GM21526 (cell line): ENCODE results near the gene RIBC2.
"Not testable (repeated sequence)": the region's sequence is repeated elsewhere in the genome, so short reads cannot be mapped to it uniquely, and the experiment has no call there.

Experiments
- ATAC-seq: cut with Tn5 transposase; IDR thresholded peaks from one replicate; pipeline ENCODE4 v1.9.1; 2021; ENCODE audit warnings: moderate library complexity; ENCODE audit not compliant: unreplicated experiment, low FRiP score

Gene RIBC2

GRCh38 chr22:45423524-45423923 lies 10.0 kb downstream of the RIBC2 start:
- ATAC-seq = no peak

DNA sequence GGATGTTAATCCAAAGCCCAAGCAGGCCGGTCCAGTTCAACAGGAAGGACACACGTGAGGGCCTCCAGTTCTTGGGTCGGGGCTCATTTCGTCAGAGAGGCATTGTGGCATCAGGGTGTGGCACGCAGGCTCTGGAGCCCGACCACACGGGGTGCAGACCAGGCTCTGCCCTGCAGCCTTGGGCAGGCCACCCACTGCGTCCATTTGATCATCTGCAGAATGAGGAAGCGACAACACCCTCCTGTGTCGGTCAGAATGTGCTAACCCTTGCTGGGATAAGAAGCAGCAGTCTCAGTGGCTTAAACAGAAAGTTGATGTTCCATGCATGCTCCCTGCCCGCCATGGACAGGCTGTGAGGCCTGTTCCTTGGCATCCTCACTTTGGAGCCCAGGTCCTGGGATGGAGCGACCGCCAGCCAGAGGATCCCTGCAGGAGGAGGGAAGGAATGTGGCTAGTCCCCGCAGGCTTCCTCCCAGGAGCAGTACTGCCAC lies 10.8 kb downstream of the RIBC2 start:
- no peak for ATAC-seq

- no peak for ATAC-seq
These were observed 11.6 kb downstream of the RIBC2 start for GRCh38 chr22:45425101-45425500.

GRCh38 chr22:45425531-45426265 lies 12.2 kb downstream of the RIBC2 start:
- ATAC-seq = no peak

DNA sequence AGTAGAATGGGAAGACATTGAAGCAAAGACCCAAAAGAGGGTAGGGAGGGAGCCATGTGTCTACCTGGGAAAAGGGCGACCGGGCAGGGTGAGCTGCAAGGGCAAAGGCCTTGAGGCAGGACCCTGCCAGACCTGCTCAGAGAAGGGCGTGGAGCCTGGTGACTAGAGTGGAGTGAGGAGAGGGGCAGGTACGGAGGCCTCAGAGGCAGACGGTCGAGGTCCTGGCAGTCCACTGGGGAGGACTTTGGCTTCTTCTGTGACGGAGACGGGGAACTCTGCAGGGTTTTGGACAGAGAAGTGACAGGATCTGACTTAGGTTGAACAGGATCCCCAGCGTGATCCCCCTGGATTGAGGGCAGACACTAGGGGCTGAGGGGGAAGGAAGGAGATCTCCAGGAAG lies 12.9 kb downstream of the RIBC2 start:
- no peak for ATAC-seq

DNA sequence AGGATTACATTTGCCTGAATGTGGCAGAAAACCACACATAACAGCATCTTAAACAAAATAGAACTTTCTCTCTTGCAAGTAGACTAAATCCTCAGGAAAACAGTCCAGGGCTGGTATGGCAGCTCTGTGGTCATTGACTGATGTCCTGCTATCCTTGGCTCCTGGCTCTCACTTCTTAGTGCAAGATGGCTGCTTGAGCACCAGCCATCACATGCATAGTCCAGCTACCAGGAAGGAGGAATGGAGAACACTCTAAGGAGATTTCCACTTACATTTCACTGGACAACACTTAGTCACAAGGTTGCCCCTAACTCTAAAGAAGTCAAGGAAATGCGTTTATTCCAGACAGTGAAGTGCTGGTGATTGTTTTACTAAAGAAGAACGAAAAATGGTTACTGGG lies 13.6 kb downstream of the RIBC2 start:
- no peak for ATAC-seq

DNA sequence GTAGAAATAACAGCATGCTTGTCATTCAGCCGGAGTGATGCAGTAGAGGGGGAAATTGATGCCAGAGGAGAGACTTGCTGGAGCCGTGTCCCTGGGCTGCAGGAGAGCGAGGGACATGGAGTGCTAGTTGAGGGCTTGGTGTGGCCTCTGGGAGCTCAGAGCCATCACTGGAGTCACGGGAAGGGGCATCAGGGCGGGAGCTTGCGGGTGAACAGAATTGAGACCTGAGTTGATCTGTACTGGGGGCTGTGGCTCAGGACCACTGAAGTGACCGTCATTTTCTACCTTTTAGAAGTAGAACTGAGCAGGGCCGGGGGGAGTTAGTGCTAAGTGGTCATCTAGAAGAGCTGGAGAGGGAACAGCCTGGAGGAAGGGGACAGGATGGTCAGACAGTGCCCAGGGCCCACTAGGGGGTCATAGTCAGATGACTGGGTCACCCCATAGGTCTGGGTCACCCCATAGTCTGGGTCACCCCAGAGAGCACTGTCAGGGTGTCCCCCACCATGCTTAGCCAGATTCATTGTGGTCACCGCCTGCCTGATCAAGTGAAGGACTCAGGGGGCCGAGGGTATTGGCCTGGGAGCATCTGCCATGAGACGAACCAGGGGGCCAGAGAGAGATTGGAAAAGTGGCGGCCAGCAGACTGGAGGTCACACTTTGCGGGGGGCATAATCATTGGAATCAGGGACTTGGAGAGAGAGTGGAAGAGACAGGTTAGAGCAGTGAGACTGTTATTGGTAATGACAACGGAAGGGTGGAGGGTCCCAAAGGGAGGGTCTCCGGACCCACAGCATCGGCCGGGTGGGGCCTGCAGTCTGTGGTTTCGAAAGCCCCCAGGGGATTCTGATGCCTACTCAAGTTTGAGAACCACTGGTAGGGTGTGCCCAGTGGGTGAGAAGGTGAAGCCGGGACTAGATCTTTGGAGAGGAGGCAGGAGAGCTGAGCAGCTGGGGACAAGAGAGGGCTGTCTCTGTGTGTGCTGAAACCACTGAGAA lies 15.2 kb downstream of the RIBC2 start:
- no peak for ATAC-seq

DNA sequence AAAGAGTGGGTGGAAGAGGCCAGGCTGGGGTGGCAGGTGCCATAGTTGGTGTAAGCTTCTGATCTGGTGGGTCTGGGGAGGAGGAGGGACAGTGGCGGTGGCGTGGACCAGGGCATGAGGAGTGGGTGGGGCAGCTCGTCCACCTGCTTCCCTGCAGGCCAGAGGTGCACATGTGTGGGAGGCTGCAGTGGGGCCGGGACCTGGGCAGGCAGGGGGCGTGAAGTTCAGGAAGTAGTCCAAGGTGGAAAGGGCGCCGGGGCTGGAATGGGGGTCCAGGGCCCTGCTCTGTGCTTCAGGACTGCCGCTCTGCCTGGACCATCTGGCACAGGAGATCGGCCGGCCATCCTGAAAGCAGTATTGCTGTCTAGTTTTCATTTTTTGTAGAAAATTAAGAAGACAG lies 15.9 kb downstream of the RIBC2 start:
- ATAC-seq = no peak

DNA sequence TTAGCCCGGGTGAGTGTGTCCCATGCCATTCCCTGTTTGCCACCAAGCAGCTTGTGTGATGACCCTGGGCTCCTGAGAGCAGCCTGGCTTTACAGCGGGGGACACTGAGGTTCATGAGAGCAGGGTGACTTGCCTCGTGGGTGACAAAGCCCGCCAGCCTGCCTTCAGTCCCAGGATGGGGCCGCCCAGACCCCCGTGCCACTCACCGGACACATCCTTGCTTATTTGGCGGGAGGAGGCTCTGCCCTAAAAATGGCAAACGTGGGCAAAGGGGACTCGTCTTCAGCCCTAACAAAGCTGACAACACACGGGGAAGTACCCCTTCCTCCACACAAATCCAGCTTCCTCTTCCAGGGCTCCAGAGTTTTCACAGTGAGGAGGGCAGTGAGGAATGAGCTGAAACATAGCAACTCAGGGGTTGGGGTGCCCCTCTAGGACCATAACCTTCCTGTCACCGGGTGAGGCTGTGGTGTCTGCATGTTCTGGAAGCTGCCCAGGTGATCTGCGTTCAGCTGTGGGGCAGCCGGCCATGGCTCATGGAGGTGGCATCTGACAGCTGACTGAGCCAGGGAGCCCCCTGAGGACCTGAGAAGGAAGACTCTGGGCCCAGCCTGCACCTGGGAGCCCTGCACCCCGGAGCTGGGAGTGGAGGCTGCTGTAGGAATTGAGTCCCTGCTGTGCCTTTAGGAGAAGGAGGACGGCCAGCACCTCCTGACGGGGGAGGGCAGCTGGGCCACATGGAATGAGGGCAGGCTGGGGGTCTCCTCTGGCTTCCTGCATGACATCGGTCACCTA lies 16.7 kb downstream of the RIBC2 start:
- no peak for ATAC-seq

GRCh38 chr22:45430871-45431270 lies 17.4 kb downstream of the RIBC2 start:
- ATAC-seq = no peak

DNA sequence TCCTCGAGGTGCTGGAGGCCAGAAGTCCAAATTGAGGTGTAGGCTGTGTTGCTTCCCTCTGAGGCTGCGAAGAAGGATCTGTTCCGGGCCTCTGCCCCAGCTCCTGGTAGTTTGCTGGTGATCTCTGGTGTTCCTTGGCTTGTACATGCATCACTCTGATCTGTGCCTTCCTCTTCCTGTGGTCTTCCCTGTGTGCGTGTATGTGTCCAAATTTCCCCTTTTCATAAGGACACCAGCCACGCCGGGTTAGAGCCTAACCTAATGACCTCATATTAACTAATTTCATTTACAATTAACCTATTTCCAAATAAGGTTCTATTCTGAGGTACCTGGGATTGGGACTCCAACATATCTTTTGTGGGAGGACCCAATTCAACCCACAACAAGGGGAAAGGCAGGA lies 21.5 kb downstream of the RIBC2 start:
- no peak for ATAC-seq

DNA sequence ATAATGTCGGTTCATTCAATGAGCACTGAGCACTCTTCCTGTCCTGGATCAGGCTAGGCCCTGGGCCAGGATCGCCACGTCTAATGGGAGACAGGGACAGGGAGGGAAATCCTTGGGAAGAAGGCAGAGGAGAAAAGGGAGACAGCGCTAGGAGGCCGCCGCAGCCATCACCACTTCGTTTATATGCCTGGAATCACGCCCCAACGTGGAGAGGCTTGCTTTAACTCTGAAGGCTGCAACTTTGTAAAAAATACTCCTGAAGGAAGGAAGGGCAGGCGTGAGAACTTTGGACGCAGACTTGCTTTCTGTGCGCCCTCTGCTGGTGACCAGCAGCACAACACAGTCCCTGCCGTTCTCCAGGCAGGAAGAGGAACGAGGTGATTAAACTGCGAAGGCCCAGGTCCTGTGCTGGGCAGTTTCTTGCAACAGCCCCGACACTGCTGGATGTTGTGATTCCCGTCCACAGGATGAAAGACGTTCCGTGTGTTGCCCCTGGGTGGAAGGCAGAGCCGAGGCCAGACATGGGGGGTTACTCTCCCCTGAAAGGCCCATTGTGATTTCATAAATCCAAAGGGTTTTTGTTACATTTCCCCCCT lies 22.1 kb downstream of the RIBC2 start:
- ATAC-seq = no peak

GRCh38 chr22:45436871-45437517 lies 23.5 kb downstream of the RIBC2 start:
- ATAC-seq = not testable (repeated sequence)

- no peak for ATAC-seq
These were observed 24.8 kb downstream of the RIBC2 start for GRCh38 chr22:45438336-45438735.

- not testable (repeated sequence) for ATAC-seq
These were observed 27.2 kb downstream of the RIBC2 start for GRCh38 chr22:45440688-45441087.

GRCh38 chr22:45441138-45441537 lies 27.6 kb downstream of the RIBC2 start:
- no peak for ATAC-seq

- ATAC-seq = no peak
These were observed 28.6 kb downstream of the RIBC2 start for GRCh38 chr22:45442116-45442515.

GRCh38 chr22:45444168-45444567 lies 30.7 kb downstream of the RIBC2 start:
- no peak for ATAC-seq

- no peak for ATAC-seq
These were observed 31.7 kb downstream of the RIBC2 start for GRCh38 chr22:45445031-45445710.
